GM19351 (cell line): ENCODE results near the gene ITM2C.

Experiments
- ATAC-seq: cut with Tn5 transposase; IDR thresholded peaks from one replicate; pipeline ENCODE4 v1.9.1; 2021; ENCODE audit warnings: mild to moderate bottlenecking, moderate library complexity; ENCODE audit not compliant: unreplicated experiment

ITM2C gene

GRCh38 chr2:230872151-230872967, 7.6 kb downstream of the ITM2C start:
- peak; percentile 2 for ATAC-seq

- peak; percentile 74 for ATAC-seq
Measured at GRCh38 chr2:230872968-230873660, 8.4 kb downstream of the ITM2C start.

GRCh38 chr2:230873661-230874401, 9.1 kb downstream of the ITM2C start:
- peak; percentile 73 for ATAC-seq

- ATAC-seq, result no peak
Measured at GRCh38 chr2:230874456-230874855, 9.7 kb downstream of the ITM2C start.

- ATAC-seq, result no peak
Measured at GRCh38 chr2:230874876-230875275, 10.1 kb downstream of the ITM2C start.

- no peak for ATAC-seq
Measured at GRCh38 chr2:230875347-230876315, 10.9 kb downstream of the ITM2C start.

GRCh38 chr2:230877116-230877758, 12.5 kb downstream of the ITM2C start:
- ATAC-seq, result no peak

GRCh38 chr2:230877759-230878598, 13.2 kb downstream of the ITM2C start:
- no peak for ATAC-seq

- no peak for ATAC-seq
Measured at GRCh38 chr2:230878599-230879188, 14.0 kb downstream of the ITM2C start.

- no peak for ATAC-seq
Measured at GRCh38 chr2:230879271-230879882, 14.6 kb downstream of the ITM2C start.

- no peak for ATAC-seq
Measured at GRCh38 chr2:230879891-230880290, 15.1 kb downstream of the ITM2C start.

GRCh38 chr2:230881840-230882239, 17.1 kb downstream of the ITM2C start:
- ATAC-seq, result no peak

GRCh38 chr2:230885463-230886130, 20.9 kb downstream of the ITM2C start:
- ATAC-seq, result no peak

GRCh38 chr2:230886206-230886605, 21.5 kb downstream of the ITM2C start:
- no peak for ATAC-seq

- no peak for ATAC-seq
Measured at GRCh38 chr2:230886671-230887071, 21.9 kb downstream of the ITM2C start.

- no peak for ATAC-seq
Measured at GRCh38 chr2:230887342-230887741, 22.6 kb downstream of the ITM2C start.

GRCh38 chr2:230888824-230889400, 24.2 kb downstream of the ITM2C start:
- ATAC-seq, result no peak
